NCI-H1694 (cell line): Measurements from ENCODE around the gene ZNF157.

ENCODE experiments used
- DNase-seq: peaks from one replicate; lab custom pipeline; 2025; lab: John Stamatoyannopoulos, UW

Gene ZNF157

DNA sequence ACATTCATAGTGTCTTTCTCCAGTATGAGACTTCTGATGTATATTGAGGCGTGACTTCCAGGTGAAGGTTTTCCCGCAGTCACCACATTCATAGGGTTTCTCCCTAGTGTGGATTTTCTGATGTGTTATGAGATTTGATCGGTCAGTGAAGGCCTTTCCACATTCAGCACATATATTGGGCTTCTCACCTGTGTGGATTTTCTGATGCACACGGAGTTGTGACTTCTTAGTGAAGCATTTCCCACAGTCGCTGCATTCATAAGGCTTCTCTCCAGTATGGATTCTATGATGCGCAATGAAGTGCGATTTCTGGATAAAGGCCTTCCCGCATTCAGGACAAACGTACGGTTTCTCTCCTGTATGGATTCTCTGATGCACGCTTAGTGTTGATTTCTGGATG is 77.2 kb downstream of the ZNF157 start:
- no peak for DNase-seq

DNA sequence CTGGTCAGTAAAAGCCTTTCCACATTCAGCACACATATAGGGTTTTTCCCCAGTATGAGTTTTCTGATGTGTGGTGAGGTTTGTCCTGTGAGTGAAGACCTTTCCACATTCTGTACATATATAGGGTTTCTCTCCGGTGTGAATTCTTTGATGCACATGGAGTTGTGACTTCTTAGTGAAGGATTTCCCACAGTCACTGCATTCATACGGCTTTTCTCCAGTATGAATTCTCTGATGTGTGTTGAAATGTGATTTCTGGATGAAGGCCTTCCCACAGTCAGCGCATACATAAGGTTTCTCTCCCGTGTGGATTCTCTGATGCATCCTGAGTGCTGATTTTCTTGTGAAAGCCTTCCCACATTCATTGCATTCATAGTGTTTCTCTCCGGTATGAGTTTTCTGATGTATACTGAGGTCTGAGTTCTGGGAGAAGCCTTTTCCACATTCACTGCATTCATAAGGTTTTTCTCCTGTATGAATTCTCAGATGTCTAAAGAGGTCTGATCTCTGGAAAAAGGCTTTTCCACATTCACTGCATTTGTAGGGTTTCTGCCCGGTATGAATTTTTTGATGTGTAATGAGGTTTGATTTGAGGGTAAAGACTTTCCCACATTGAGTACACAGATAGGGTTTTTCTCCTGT is 77.9 kb downstream of the ZNF157 start:
- no peak for DNase-seq

- no peak for DNase-seq
Measured at GRCh38 chrX:47452112-47452511, 81.7 kb downstream of the ZNF157 start.

DNA sequence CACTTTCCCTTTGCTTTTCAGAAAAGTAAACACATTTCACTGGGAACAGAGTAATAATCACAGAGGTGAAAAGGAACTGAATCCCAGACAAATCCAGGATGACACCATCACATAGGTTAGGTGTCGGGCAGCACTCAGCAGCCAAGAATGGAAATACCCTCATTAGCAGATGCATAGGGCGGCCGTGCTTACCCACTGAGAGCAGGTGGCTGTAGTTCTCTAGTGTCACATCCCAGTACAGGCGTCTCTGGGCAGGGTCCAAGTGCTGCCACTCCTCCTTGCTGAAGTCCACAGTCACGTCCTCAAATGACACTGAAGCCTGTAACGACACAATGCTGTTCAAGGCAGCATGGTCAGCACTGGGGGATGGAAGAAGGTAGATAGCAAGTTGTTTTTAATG is 85.7 kb downstream of the ZNF157 start:
- DNase-seq = no peak

GRCh38 chrX:47458528-47458927 is 88.2 kb downstream of the ZNF157 start:
- DNase-seq = no peak

DNA sequence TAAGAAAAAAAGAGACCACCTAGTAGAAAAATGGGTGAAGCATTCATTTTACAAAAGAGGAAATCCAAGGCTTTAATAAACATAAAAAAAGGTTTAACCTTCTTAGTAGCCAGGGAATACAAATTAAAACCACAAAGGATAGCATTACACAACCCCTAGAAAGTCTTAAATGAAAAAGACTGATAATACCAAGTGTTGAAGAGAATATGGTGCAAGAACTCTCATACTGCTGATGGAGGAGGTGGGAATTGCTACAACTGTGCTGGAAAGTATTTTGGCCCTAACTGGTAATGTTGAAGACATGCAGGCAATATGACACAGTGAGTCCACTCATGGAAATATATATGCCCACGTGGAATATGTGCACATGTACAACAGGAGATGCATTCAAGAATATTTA is 90.2 kb downstream of the ZNF157 start:
- DNase-seq = no peak
